OCI-LY3 (cell line): ENCODE results near the gene DSE.

ENCODE experiments used
- EZH2phosphoT487 ChIP-seq: fragments of 200-600 bp; shearing (Covaris generic); IDR thresholded peaks from 2 replicates; pipeline ENCODE4 v1.6.1; 2018; ENCODE audit warnings: antibody characterized with exemption, mixed run types, low read depth
- TF ChIP-seq, protein P1 (sequence below): fragments of 200-600, 300-600 bp; sonication (generic); IDR thresholded peaks from 2 replicates; pipeline ENCODE4 v1.5.1; 2014; ENCODE audit warnings: antibody characterized with exemption, low read length, low read depth

DNA sequence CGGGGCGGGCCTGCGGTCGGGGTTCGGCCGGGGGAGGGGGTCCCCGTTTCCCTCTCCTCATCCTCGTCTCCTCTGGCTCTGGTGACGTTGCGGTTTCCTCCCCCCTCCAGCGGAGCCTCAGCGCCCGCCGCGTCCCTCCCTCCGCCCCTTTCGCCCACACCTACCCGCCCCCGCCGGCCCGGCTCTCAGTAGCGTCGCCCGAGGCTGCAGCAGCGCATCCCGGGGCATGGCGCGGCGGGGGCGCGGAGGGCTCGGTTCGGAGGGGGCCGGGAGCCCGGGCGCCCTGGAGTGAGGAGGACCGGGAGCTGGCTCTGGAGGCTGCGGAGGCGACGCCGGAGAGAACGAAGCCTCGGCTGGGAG lies at the start of gene DSE:
- TF ChIP-seq, protein P1, sequence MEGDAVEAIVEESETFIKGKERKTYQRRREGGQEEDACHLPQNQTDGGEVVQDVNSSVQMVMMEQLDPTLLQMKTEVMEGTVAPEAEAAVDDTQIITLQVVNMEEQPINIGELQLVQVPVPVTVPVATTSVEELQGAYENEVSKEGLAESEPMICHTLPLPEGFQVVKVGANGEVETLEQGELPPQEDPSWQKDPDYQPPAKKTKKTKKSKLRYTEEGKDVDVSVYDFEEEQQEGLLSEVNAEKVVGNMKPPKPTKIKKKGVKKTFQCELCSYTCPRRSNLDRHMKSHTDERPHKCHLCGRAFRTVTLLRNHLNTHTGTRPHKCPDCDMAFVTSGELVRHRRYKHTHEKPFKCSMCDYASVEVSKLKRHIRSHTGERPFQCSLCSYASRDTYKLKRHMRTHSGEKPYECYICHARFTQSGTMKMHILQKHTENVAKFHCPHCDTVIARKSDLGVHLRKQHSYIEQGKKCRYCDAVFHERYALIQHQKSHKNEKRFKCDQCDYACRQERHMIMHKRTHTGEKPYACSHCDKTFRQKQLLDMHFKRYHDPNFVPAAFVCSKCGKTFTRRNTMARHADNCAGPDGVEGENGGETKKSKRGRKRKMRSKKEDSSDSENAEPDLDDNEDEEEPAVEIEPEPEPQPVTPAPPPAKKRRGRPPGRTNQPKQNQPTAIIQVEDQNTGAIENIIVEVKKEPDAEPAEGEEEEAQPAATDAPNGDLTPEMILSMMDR: no peak
- no peak for TF ChIP-seq EZH2phosphoT487
